SJSA1 (cell line): ENCODE measurements around the gene OR4A15. TPM values are rescaled to one million over a fixed set of nuclear protein-coding genes. Genes with fewer than 3 reads are reported as not detected.

Source experiments
- DNase-seq, 2 experiments: peaks; one replicate each; pipeline ENCODE4 v3.0.0-alpha.2; 2015 to 2020; ENCODE audit warnings: low spot score in 2 of 2, low read depth in 1 of 2
- H3K27ac ChIP-seq: fragments of 250-450 bp; sonication (Bioruptor Pico); 2 replicates; pipeline ENCODE4 v1.5.1; 2020; ENCODE audit warnings: mild to moderate bottlenecking, moderate library complexity
- H3K27me3 ChIP-seq: fragments of 250-450 bp; sonication (Bioruptor Pico); replicated peaks from 2 replicates; pipeline ENCODE4 v1.5.1; 2020; ENCODE audit warnings: mild to moderate bottlenecking, moderate library complexity
- H3K36me3 ChIP-seq: fragments of 250-450 bp; sonication (Bioruptor Pico); 2 replicates; pipeline ENCODE4 v1.5.1; 2020; ENCODE audit warnings: mild to moderate bottlenecking
- H3K4me1 ChIP-seq: fragments of 250-450 bp; sonication (Bioruptor Pico); replicated peaks from 2 replicates; pipeline ENCODE4 v1.6.1; 2021; ENCODE audit warnings: mild to moderate bottlenecking
- H3K4me3 ChIP-seq: fragments of 250-450 bp; sonication (Bioruptor Pico); 2 replicates; pipeline ENCODE4 v1.5.1; 2020; ENCODE audit warnings: mild to moderate bottlenecking
- H3K9me3 ChIP-seq: fragments of 250-450 bp; sonication (Bioruptor Pico); replicated peaks from 2 replicates; pipeline ENCODE4 v1.5.1; 2020; ENCODE audit warnings: mild to moderate bottlenecking
- total RNA-seq: library from RNA; depleted of rRNA; stranded (reverse); fragments of >200 nt; shearing (Covaris generic); gene quantifications from 2 replicates; pipeline ENCODE4 v1.2.3, GENCODE V29; 2014; rRNA removed

The OR4A15 gene
- not detected in 2 replicates for total RNA-seq

- Histone ChIP-seq H3K4me3 (no peak within 1 kb of the TSS), H3K9me3 (peaks cover 2% of the 10 kb centered on the region; the same call in 1 of the 2 replicates), H3K27me3 (no peaks in the 10 kb centered on the region), H3K36me3 (no peaks in the 10 kb centered on the region), H3K4me1 (no peaks in the 10 kb centered on the region), H3K27ac (no peak within 1 kb of the TSS)
- DNase-seq, result no peak
These were observed at the start of gene OR4A15 for GRCh38 chr11:55367674-55368073. OR4A15 (plus strand) TSS chr11:55367974; CDS start chr11:55367974, 0 bp downstream.

GRCh38 chr11:55324500-55324899, 43.3 kb upstream of the OR4A15 start:
- no peak overlapping the region for H3K27ac ChIP-seq
- H3K9me3 ChIP-seq, result no peaks in the 10 kb centered on the region
- no peaks in the 10 kb centered on the region for H3K4me1 ChIP-seq
- no peak for DNase-seq
- no peak overlapping the region for H3K4me3 ChIP-seq
- no peaks in the 10 kb centered on the region for H3K27me3 ChIP-seq
- H3K36me3 ChIP-seq, result no peaks in the 10 kb centered on the region

DNA sequence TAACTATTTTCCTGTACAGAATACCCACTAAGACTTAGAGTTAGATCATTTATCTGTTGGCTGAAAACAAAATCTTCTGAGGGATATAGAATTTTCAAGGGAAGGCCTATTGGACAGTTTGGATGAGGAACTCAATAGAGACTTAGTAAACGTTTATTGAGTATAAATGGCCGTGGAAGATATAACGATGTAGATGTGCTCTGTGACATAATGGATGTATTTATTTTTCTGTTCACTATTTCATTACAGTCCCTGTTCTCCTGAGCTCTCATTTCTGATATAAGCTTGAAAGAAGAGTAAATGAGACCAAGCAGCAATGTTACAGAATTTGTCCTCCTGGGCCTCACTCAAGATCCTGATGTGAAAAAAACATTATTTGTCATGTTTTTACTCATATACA, 24.9 kb upstream of the OR4A15 start, which contains the start of gene OR4A16:
Gene OR4A16, plus strand, starts transcription at position 301 of the 400 bp plus-strand sequence. Its CDS starts 0 bp downstream, at position 301.
- DNase-seq, result no peak
- Histone ChIP-seq H3K27ac (no peak within 1 kb of the TSS), H3K4me1 (no peaks in the 10 kb centered on the region), H3K9me3 (no peaks in the 10 kb centered on the region), H3K27me3 (no peaks in the 10 kb centered on the region), H3K36me3 (no peaks in the 10 kb centered on the region), H3K4me3 (no peak within 1 kb of the TSS)

DNA sequence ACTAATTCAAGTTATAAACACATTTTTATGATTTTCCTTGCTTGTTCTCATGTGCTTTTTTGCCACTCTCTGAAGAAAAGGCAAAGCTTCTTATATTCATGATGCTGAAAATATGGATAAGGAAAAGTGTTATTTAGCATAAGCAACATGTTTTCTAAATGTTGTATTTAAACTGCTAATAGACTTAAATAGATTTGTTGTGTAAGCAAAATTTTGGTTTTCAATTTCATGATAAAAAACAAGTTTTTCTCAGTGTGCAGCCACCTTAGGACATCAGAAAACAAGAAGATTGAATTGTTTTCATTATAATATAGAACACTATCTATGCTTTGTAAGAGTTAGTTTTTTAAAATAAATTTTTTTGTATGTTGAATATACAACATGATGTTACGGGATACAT, 22.5 kb upstream of the OR4A15 start:
- no peaks in the 10 kb centered on the region for H3K9me3 ChIP-seq
- H3K27ac ChIP-seq, result no peak overlapping the region
- H3K4me3 ChIP-seq, result no peak overlapping the region
- H3K36me3 ChIP-seq, result no peaks in the 10 kb centered on the region
- DNase-seq, result no peak
- no peaks in the 10 kb centered on the region for H3K4me1 ChIP-seq
- no peaks in the 10 kb centered on the region for H3K27me3 ChIP-seq

GRCh38 chr11:55349032-55349431, 18.7 kb upstream of the OR4A15 start:
- no peaks in the 10 kb centered on the region for H3K4me1 ChIP-seq
- no peak overlapping the region for H3K4me3 ChIP-seq
- H3K36me3 ChIP-seq, result no peaks in the 10 kb centered on the region
- 0 out of 2 replicates have a peak, but pooled peaks cover 3% of the 10 kb centered on the region for H3K9me3 ChIP-seq
- no peak for DNase-seq
- no peak overlapping the region for H3K27ac ChIP-seq
- no peaks in the 10 kb centered on the region for H3K27me3 ChIP-seq

DNA sequence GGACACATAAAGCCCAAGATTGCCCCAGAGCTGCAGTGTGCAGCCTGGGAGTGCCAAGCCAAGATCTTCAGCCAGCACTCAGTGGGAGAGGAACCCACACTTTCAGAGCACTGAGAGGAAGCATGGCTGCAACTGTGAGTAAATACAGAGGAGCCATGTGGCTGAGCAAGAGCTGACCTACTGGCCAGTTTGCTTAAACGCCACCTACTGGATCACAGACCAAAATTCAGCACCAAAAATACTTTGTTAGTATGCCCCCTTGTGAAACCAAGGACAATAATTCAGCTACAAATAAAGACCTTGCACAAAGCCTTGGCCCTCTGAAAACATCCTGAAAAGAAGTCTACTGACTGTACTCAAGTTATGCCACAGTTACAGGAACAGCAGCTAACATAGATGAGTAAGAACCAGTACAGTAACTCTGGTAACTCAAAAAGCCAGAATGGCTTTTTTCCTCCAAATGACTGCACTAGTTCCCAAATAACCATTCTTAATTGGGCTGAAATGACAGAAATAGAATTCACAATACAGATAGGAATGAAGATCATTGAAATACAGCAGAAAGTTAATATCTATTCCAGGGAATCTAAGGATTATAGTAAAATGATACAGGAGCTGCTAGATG, 10.1 kb upstream of the OR4A15 start:
- no peak overlapping the region for H3K27ac ChIP-seq
- H3K36me3 ChIP-seq, result no peaks in the 10 kb centered on the region
- H3K27me3 ChIP-seq, result no peaks in the 10 kb centered on the region
- H3K9me3 ChIP-seq, result peaks cover 9% of the 10 kb centered on the region; the same call in 1 of the 2 replicates
- no peak for DNase-seq
- H3K4me3 ChIP-seq, result no peak overlapping the region
- H3K4me1 ChIP-seq, result no peaks in the 10 kb centered on the region

- Histone ChIP-seq H3K36me3 (no peaks in the 10 kb centered on the region), H3K4me3 (no peak overlapping the region), H3K9me3 (no peaks in the 10 kb centered on the region), H3K27ac (no peak overlapping the region), H3K4me1 (no peaks in the 10 kb centered on the region), H3K27me3 (no peaks in the 10 kb centered on the region)
- no peak for DNase-seq
These were observed 33.2 kb downstream of the OR4A15 start for GRCh38 chr11:55401011-55401410.

Other genes with a start within 250 kb of the OR4A15 start
- not detected in 2 replicates for gene TRIM48, start 105.8 kb upstream of the OR4A15 start, total RNA-seq
- gene OR4A16, start 24.8 kb upstream of the OR4A15 start, total RNA-seq, result not detected in 2 replicates
- not detected in 2 replicates for gene OR4C15, start 186.5 kb downstream of the OR4A15 start, total RNA-seq
- gene OR4C16, start 204.2 kb downstream of the OR4A15 start, total RNA-seq, result not detected in 2 replicates
- gene OR4C11, start 239.7 kb downstream of the OR4A15 start, total RNA-seq, result not detected in 2 replicates